ENCODE results near the gene MRM2. TPM values are rescaled to one million over a fixed set of nuclear protein-coding genes. Genes with fewer than 3 reads are reported as not detected.

MRM2 gene
- total RNA-seq, 2 experiments from 2014 or later, result 23.6 to 25.7 TPM

GRCh38 chr7:2259480-2259879, 17.5 kb upstream of the MRM2 start:
- Mint-ChIP-seq H3K36me3 (ENCODE audit: low read depth) (peaks cover 5% of the 10 kb centered on the region), H3K27me3 (no peaks in the 10 kb centered on the region), H3K27ac (no peak overlapping the region), H3K4me3 (no peak overlapping the region), H3K9me3 (no peaks in the 10 kb centered on the region), H3K4me1 (peaks cover 8% of the 10 kb centered on the region)
- DNase-seq, result no peak
- ChIA-PET POLR2A (no interaction called here), CTCF (interaction anchor here (1.0 kb wide), 1 partner anchor 11 kb away, joined by 4 read pairs; no protein-coding TSS in a partner anchor)

- peaks cover 8% of the 10 kb centered on the region for H3K4me1 Mint-ChIP-seq
- DNase-seq, result no peak
- no peaks in the 10 kb centered on the region for H3K36me3 Mint-ChIP-seq (ENCODE audit: low read depth)
- no peak overlapping the region for H3K4me3 Mint-ChIP-seq
- POLR2A ChIA-PET, result no interaction called here
- H3K9me3 Mint-ChIP-seq, result no peaks in the 10 kb centered on the region
- no peaks in the 10 kb centered on the region for H3K27me3 Mint-ChIP-seq
- CTCF ChIA-PET, result interaction anchor here (1.0 kb wide), 1 partner anchor 11 kb away, joined by 4 read pairs; no protein-coding TSS in a partner anchor
- H3K27ac Mint-ChIP-seq, result no peak overlapping the region
These were observed 16.8 kb upstream of the MRM2 start for GRCh38 chr7:2258661-2259365.

GRCh38 chr7:2257651-2258050, 15.6 kb upstream of the MRM2 start:
- H3K4me1 Mint-ChIP-seq, result peaks cover 11% of the 10 kb centered on the region
- no peaks in the 10 kb centered on the region for H3K27me3 Mint-ChIP-seq
- CTCF ChIA-PET, result interaction anchor here (0.7 kb wide), 2 partner anchors 43 to 89 kb away, joined by 3 to 6 read pairs; no protein-coding TSS in a partner anchor
- no peak overlapping the region for H3K27ac Mint-ChIP-seq
- DNase-seq, result no peak
- no peaks in the 10 kb centered on the region for H3K36me3 Mint-ChIP-seq (ENCODE audit: low read depth)
- H3K9me3 Mint-ChIP-seq, result no peaks in the 10 kb centered on the region
- POLR2A ChIA-PET, result no interaction called here
- no peak overlapping the region for H3K4me3 Mint-ChIP-seq

GRCh38 chr7:2257046-2257551, 15.1 kb upstream of the MRM2 start:
- Mint-ChIP-seq H3K36me3 (ENCODE audit: low read depth) (no peaks in the 10 kb centered on the region), H3K27me3 (no peaks in the 10 kb centered on the region), H3K4me3 (no peak overlapping the region), H3K27ac (no peak overlapping the region), H3K4me1 (peaks cover 11% of the 10 kb centered on the region), H3K9me3 (no peaks in the 10 kb centered on the region)
- CTCF ChIA-PET, result no interaction called here
- POLR2A ChIA-PET, result interaction anchor here (0.9 kb wide), 1 partner anchor 15 kb away, joined by 3 read pairs; the partner anchor contains the start of genes MRM2 and NUDT1
- DNase-seq, result no peak

- POLR2A ChIA-PET, result interaction anchor here (0.9 kb wide), 1 partner anchor 14 kb away, joined by 3 read pairs; the partner anchor contains the start of genes MRM2 and NUDT1
- Mint-ChIP-seq H3K36me3 (ENCODE audit: low read depth) (no peaks in the 10 kb centered on the region), H3K4me1 (peaks cover 12% of the 10 kb centered on the region), H3K9me3 (no peaks in the 10 kb centered on the region), H3K27me3 (no peaks in the 10 kb centered on the region), H3K27ac (no peak overlapping the region), H3K4me3 (no peak overlapping the region)
- no peak for DNase-seq
- CTCF ChIA-PET, result interaction anchor here (0.9 kb wide), 1 partner anchor 91 kb away, joined by 3 read pairs; no protein-coding TSS in a partner anchor
These were observed 14.5 kb upstream of the MRM2 start for GRCh38 chr7:2256306-2257045.

- H3K9me3 Mint-ChIP-seq, result no peaks in the 10 kb centered on the region
- no peak overlapping the region for H3K4me3 Mint-ChIP-seq
- ChIA-PET CTCF (interaction anchor here (0.9 kb wide), 1 partner anchor 92 kb away, joined by 3 read pairs; no protein-coding TSS in a partner anchor), POLR2A (interaction anchor here (1.0 kb wide), 1 partner anchor 373 kb away, joined by 3 read pairs; no protein-coding TSS in a partner anchor)
- no peak overlapping the region for H3K27ac Mint-ChIP-seq
- peaks cover 13% of the 10 kb centered on the region for H3K4me1 Mint-ChIP-seq
- H3K36me3 Mint-ChIP-seq (ENCODE audit: low read depth), result peaks cover 3% of the 10 kb centered on the region
- DNase-seq, result no peak
- no peaks in the 10 kb centered on the region for H3K27me3 Mint-ChIP-seq
These were observed 13.4 kb upstream of the MRM2 start for GRCh38 chr7:2255145-2256139.

GRCh38 chr7:2254429-2255144, 12.6 kb upstream of the MRM2 start:
- peaks cover 5% of the 10 kb centered on the region for H3K36me3 Mint-ChIP-seq (ENCODE audit: low read depth)
- CTCF ChIA-PET, result no interaction called here
- DNase-seq, result no peak
- H3K27ac Mint-ChIP-seq, result no peak overlapping the region
- H3K27me3 Mint-ChIP-seq, result no peaks in the 10 kb centered on the region
- H3K4me1 Mint-ChIP-seq, result peaks cover 19% of the 10 kb centered on the region
- POLR2A ChIA-PET, result interaction anchor here (1.0 kb wide), 1 partner anchor 372 kb away, joined by 3 read pairs; no protein-coding TSS in a partner anchor
- H3K9me3 Mint-ChIP-seq, result no peaks in the 10 kb centered on the region
- H3K4me3 Mint-ChIP-seq, result no peak overlapping the region

- no peaks in the 10 kb centered on the region for H3K27me3 Mint-ChIP-seq
- CTCF ChIA-PET, result no interaction called here
- H3K36me3 Mint-ChIP-seq (ENCODE audit: low read depth), result peaks cover 12% of the 10 kb centered on the region
- peaks cover 28% of the 10 kb centered on the region for H3K4me1 Mint-ChIP-seq
- DNase-seq, result no peak
- POLR2A ChIA-PET, result no interaction called here
- no peak overlapping the region for H3K4me3 Mint-ChIP-seq
- no peaks in the 10 kb centered on the region for H3K9me3 Mint-ChIP-seq
- no peak overlapping the region for H3K27ac Mint-ChIP-seq
These were observed 11.7 kb upstream of the MRM2 start for GRCh38 chr7:2253525-2254244.

GRCh38 chr7:2253021-2253420, 11.0 kb upstream of the MRM2 start:
- H3K4me1 Mint-ChIP-seq, result peaks cover 32% of the 10 kb centered on the region
- no peak for DNase-seq
- ChIA-PET POLR2A (no interaction called here), CTCF (no interaction called here)
- no peaks in the 10 kb centered on the region for H3K27me3 Mint-ChIP-seq
- peaks cover 12% of the 10 kb centered on the region for H3K36me3 Mint-ChIP-seq (ENCODE audit: low read depth)
- H3K4me3 Mint-ChIP-seq, result no peak overlapping the region
- H3K27ac Mint-ChIP-seq, result no peak overlapping the region
- no peaks in the 10 kb centered on the region for H3K9me3 Mint-ChIP-seq

- peaks cover 34% of the 10 kb centered on the region for H3K4me1 Mint-ChIP-seq
- POLR2A ChIA-PET, result no interaction called here
- H3K4me3 Mint-ChIP-seq, result no peak overlapping the region
- CTCF ChIA-PET, result interaction anchor here (1.3 kb wide), 1 partner anchor 96 kb away, joined by 3 read pairs; no protein-coding TSS in a partner anchor
- no peak overlapping the region for H3K27ac Mint-ChIP-seq
- H3K27me3 Mint-ChIP-seq, result no peaks in the 10 kb centered on the region
- H3K9me3 Mint-ChIP-seq, result no peaks in the 10 kb centered on the region
- no peak for DNase-seq
- peaks cover 12% of the 10 kb centered on the region for H3K36me3 Mint-ChIP-seq (ENCODE audit: low read depth)
These were observed 10.1 kb upstream of the MRM2 start for GRCh38 chr7:2251841-2252771.

- CTCF ChIA-PET, result interaction anchor here (1.3 kb wide), 1 partner anchor 97 kb away, joined by 3 read pairs; no protein-coding TSS in a partner anchor
- no peaks in the 10 kb centered on the region for H3K27me3 Mint-ChIP-seq
- DNase-seq, result no peak
- POLR2A ChIA-PET, result interaction anchor here (1.0 kb wide), 1 partner anchor 9 kb away, joined by 5 read pairs; the partner anchor contains the start of genes MRM2 and NUDT1
- no peak overlapping the region for H3K4me3 Mint-ChIP-seq
- H3K4me1 Mint-ChIP-seq, result peaks cover 34% of the 10 kb centered on the region
- H3K9me3 Mint-ChIP-seq, result no peaks in the 10 kb centered on the region
- H3K36me3 Mint-ChIP-seq (ENCODE audit: low read depth), result peaks cover 12% of the 10 kb centered on the region
- H3K27ac Mint-ChIP-seq, result no peak overlapping the region
These were observed 9.4 kb upstream of the MRM2 start for GRCh38 chr7:2251381-2251780.

All from activated CD4-positive, alpha-beta memory T cell treated with anti-CD3 and anti-CD28 coated beads, Interleukin-2, amount 10 ng/mL, durations not matched to agents 7 days and 5 days (primary cell).